22Rv1 (cell line): ENCODE results near the gene RABGAP1L.
A peak's percentile ranks its signal among the peaks of the same experiment; 100 is the strongest.
"Not testable (repeated sequence)": the region's sequence is repeated elsewhere in the genome, so short reads cannot be mapped to it uniquely, and the experiment has no call there.

Experiments used
- H3K27ac ChIP-seq: fragments of 450-650 bp; 2 replicates; pipeline ENCODE4 v1.5.1; 2017
- CTCF ChIP-seq: fragments of 450-650 bp; IDR thresholded peaks from 2 replicates; pipeline ENCODE4 v1.5.1; 2017; ENCODE audit warnings: mild to moderate bottlenecking
- ZFX ChIP-seq: fragments of 450-650 bp; IDR thresholded peaks from 2 replicates; pipeline ENCODE4 v1.6.1; 2017; ENCODE audit warnings: antibody characterized with exemption, borderline replicate concordance

RABGAP1L gene

GRCh38 chr1:174159252-174160108 lies at the start of gene RABGAP1L:
Gene RABGAP1L, plus strand, starts transcription at chr1:174159520.
- peak within 1 kb of the TSS; percentile 94 for H3K27ac ChIP-seq
- TF ChIP-seq CTCF: no peak
- no peak for TF ChIP-seq ZFX

GRCh38 chr1:174110053-174110452 lies 49.3 kb upstream of the RABGAP1L start:
- H3K27ac ChIP-seq: no peak overlapping the region
- TF ChIP-seq CTCF: no peak
- TF ChIP-seq ZFX: no peak

GRCh38 chr1:174112489-174113162 lies 46.7 kb upstream of the RABGAP1L start:
- no peak for TF ChIP-seq ZFX
- H3K27ac ChIP-seq: no peak overlapping the region

- no peak for TF ChIP-seq ZFX
- no peak for TF ChIP-seq CTCF
- H3K27ac ChIP-seq: no peak overlapping the region
Measured at GRCh38 chr1:174114106-174114505, 45.2 kb upstream of the RABGAP1L start.

GRCh38 chr1:174114788-174115448 lies 44.4 kb upstream of the RABGAP1L start:
- no peak overlapping the region for H3K27ac ChIP-seq
- TF ChIP-seq ZFX (no peak), CTCF (peak; percentile 90)

GRCh38 chr1:174116042-174116441 lies 43.3 kb upstream of the RABGAP1L start:
- no peak overlapping the region for H3K27ac ChIP-seq
- no peak for TF ChIP-seq ZFX

GRCh38 chr1:174118751-174119150 lies 40.6 kb upstream of the RABGAP1L start:
- no peak overlapping the region for H3K27ac ChIP-seq
- TF ChIP-seq CTCF (no peak), ZFX (no peak)

GRCh38 chr1:174122318-174122717 lies 37.0 kb upstream of the RABGAP1L start:
- H3K27ac ChIP-seq: not testable (repeated sequence)
